Activated naive CD4-positive, alpha-beta T cell treated with anti-CD3 and anti-CD28 coated beads, Interleukin-2, amount 10 ng/mL, durations not matched to agents 7 days and 5 days (primary cell): ENCODE measurements around the gene OR4L1.
"Not testable (repeated sequence)": the region's sequence is repeated elsewhere in the genome, so short reads cannot be mapped to it uniquely, and the experiment has no call there.

Experiments used
- CTCF ChIA-PET: fragments of 350-600 bp; sonication (Branson Sonifier 250); formaldehyde crosslinking; loops from one replicate; lab custom pipeline; 2021; ENCODE audit warnings: antibody characterized with exemption; lab: Charles Lee
- DNase-seq: peaks from one replicate; pipeline ENCODE4 v3.0.0-alpha.2; 2020
- H3K27ac Mint-ChIP-seq: one replicate; pipeline ENCODE4 v1.8.0; 2021; ENCODE audit warnings: mild to moderate bottlenecking, moderate library complexity, mixed read lengths
- H3K27me3 Mint-ChIP-seq: one replicate; pipeline ENCODE4 v1.8.0; 2021; ENCODE audit warnings: mild to moderate bottlenecking, mixed read lengths
- H3K36me3 Mint-ChIP-seq: one replicate; pipeline ENCODE4 v1.8.0; 2021; ENCODE audit warnings: mixed read lengths
- H3K4me1 Mint-ChIP-seq: one replicate; pipeline ENCODE4 v1.8.0; 2021; ENCODE audit warnings: mixed read lengths
- H3K4me3 Mint-ChIP-seq: one replicate; pipeline ENCODE4 v1.8.0; 2021; ENCODE audit warnings: mild to moderate bottlenecking, moderate library complexity, mixed read lengths
- H3K9me3 Mint-ChIP-seq: one replicate; pipeline ENCODE4 v1.8.0; 2021; ENCODE audit warnings: mixed read lengths

The OR4L1 gene

GRCh38 chr14:20059745-20060144, at the start of gene OR4L1:
TSS of gene OR4L1 (plus strand) at chr14:20060045. CDS start at chr14:20060045, 0 bp downstream.
- DNase-seq, result no peak
- no peaks in the 10 kb centered on the region for H3K36me3 Mint-ChIP-seq
- H3K27ac Mint-ChIP-seq, result no peak within 1 kb of the TSS
- no peak within 1 kb of the TSS for H3K4me3 Mint-ChIP-seq
- H3K9me3 Mint-ChIP-seq, result no peaks in the 10 kb centered on the region
- CTCF ChIA-PET, result no interaction called here
- H3K27me3 Mint-ChIP-seq, result no peaks in the 10 kb centered on the region
- H3K4me1 Mint-ChIP-seq, result no peaks in the 10 kb centered on the region

- Mint-ChIP-seq H3K27me3 (no peaks in the 10 kb centered on the region), H3K9me3 (no peaks in the 10 kb centered on the region), H3K36me3 (no peaks in the 10 kb centered on the region), H3K4me1 (no peaks in the 10 kb centered on the region), H3K27ac (no peak within 1 kb of the TSS), H3K4me3 (no peak within 1 kb of the TSS)
- CTCF ChIA-PET, result no interaction called here
- DNase-seq, result no peak
Measured at GRCh38 chr14:20019257-20019865, 40.5 kb upstream of the OR4L1 start, which contains the start of gene OR4K14. TSS of gene OR4K14 (minus strand) at chr14:20019307. CDS start at chr14:20015193, 4,114 bp downstream.

- Mint-ChIP-seq H3K4me3 (no peak overlapping the region), H3K4me1 (peaks cover 4% of the 10 kb centered on the region), H3K27ac (no peak overlapping the region), H3K27me3 (no peaks in the 10 kb centered on the region), H3K36me3 (no peaks in the 10 kb centered on the region), H3K9me3 (no peaks in the 10 kb centered on the region)
- CTCF ChIA-PET, result no interaction called here
- DNase-seq, result no peak
Measured at GRCh38 chr14:20031058-20031457, 28.8 kb upstream of the OR4L1 start.

- Mint-ChIP-seq H3K9me3 (peaks cover 3% of the 10 kb centered on the region), H3K4me3 (no peak overlapping the region), H3K4me1 (no peaks in the 10 kb centered on the region), H3K36me3 (no peaks in the 10 kb centered on the region), H3K27me3 (no peaks in the 10 kb centered on the region), H3K27ac (no peak overlapping the region)
- no peak for DNase-seq
- CTCF ChIA-PET, result no interaction called here
Measured at GRCh38 chr14:20035449-20035848, 24.4 kb upstream of the OR4L1 start.

- no peak within 1 kb of the TSS for H3K27ac Mint-ChIP-seq
- H3K4me3 Mint-ChIP-seq, result no peak within 1 kb of the TSS
- peaks cover 3% of the 10 kb centered on the region for H3K9me3 Mint-ChIP-seq
- no peaks in the 10 kb centered on the region for H3K4me1 Mint-ChIP-seq
- no peak for DNase-seq
- no peaks in the 10 kb centered on the region for H3K36me3 Mint-ChIP-seq
- CTCF ChIA-PET, result no interaction called here
- H3K27me3 Mint-ChIP-seq, result no peaks in the 10 kb centered on the region
Measured at GRCh38 chr14:20035938-20036337, 23.9 kb upstream of the OR4L1 start, which contains the start of gene OR4K13. TSS of gene OR4K13 (minus strand) at chr14:20036038. CDS start at chr14:20034758, 1,280 bp downstream.

GRCh38 chr14:20044243-20044642, 15.6 kb upstream of the OR4L1 start:
- no peaks in the 10 kb centered on the region for H3K36me3 Mint-ChIP-seq
- H3K27me3 Mint-ChIP-seq, result no peaks in the 10 kb centered on the region
- H3K4me1 Mint-ChIP-seq, result no peaks in the 10 kb centered on the region
- H3K27ac Mint-ChIP-seq, result no peak overlapping the region
- no peak for DNase-seq
- CTCF ChIA-PET, result no interaction called here
- no peak overlapping the region for H3K4me3 Mint-ChIP-seq
- peaks cover 4% of the 10 kb centered on the region for H3K9me3 Mint-ChIP-seq

GRCh38 chr14:20048202-20048601, 11.6 kb upstream of the OR4L1 start:
- H3K27ac Mint-ChIP-seq, result no peak overlapping the region
- no peaks in the 10 kb centered on the region for H3K36me3 Mint-ChIP-seq
- no peak overlapping the region for H3K4me3 Mint-ChIP-seq
- DNase-seq, result no peak
- H3K9me3 Mint-ChIP-seq, result no peaks in the 10 kb centered on the region
- CTCF ChIA-PET, result no interaction called here
- H3K4me1 Mint-ChIP-seq, result no peaks in the 10 kb centered on the region
- H3K27me3 Mint-ChIP-seq, result no peaks in the 10 kb centered on the region

GRCh38 chr14:20092050-20092449, 32.2 kb downstream of the OR4L1 start:
- CTCF ChIA-PET, result no interaction called here
- H3K4me1 Mint-ChIP-seq, result no peaks in the 10 kb centered on the region
- no peak overlapping the region for H3K27ac Mint-ChIP-seq

GRCh38 chr14:20093442-20093841, 33.6 kb downstream of the OR4L1 start:
- H3K27ac Mint-ChIP-seq, result no peak overlapping the region
- CTCF ChIA-PET, result no interaction called here
- no peaks in the 10 kb centered on the region for H3K4me1 Mint-ChIP-seq
- no peak for DNase-seq
- no peaks in the 10 kb centered on the region for H3K27me3 Mint-ChIP-seq
- no peaks in the 10 kb centered on the region for H3K9me3 Mint-ChIP-seq
- H3K4me3 Mint-ChIP-seq, result no peak overlapping the region
- no peaks in the 10 kb centered on the region for H3K36me3 Mint-ChIP-seq

More at GRCh38 chr14:20092050-20092449, 32.2 kb downstream of the OR4L1 start:
- Mint-ChIP-seq H3K9me3 (no peaks in the 10 kb centered on the region), H3K4me3 (no peak overlapping the region), H3K36me3 (no peaks in the 10 kb centered on the region), H3K27me3 (no peaks in the 10 kb centered on the region)
- no peak for DNase-seq

GRCh38 chr14:20098926-20099770, 39.3 kb downstream of the OR4L1 start:
- CTCF ChIA-PET, H3K27ac Mint-ChIP-seq, H3K36me3 Mint-ChIP-seq, DNase-seq, H3K9me3 Mint-ChIP-seq, H3K27me3 Mint-ChIP-seq, H3K4me3 Mint-ChIP-seq, H3K4me1 Mint-ChIP-seq: not testable (repeated sequence)

- CTCF ChIA-PET, result no interaction called here
- no peak for DNase-seq
- Mint-ChIP-seq H3K4me3 (no peak within 1 kb of the TSS), H3K27ac (no peak within 1 kb of the TSS), H3K4me1 (no peaks in the 10 kb centered on the region), H3K9me3 (no peaks in the 10 kb centered on the region), H3K27me3 (no peaks in the 10 kb centered on the region), H3K36me3 (no peaks in the 10 kb centered on the region)
Measured at GRCh38 chr14:20110438-20110837, 50.6 kb downstream of the OR4L1 start, which contains the start of gene OR4K17. TSS of gene OR4K17 (plus strand) at chr14:20110739. CDS start at chr14:20117500, 6,761 bp downstream.
